CD4-positive, CD25-positive, alpha-beta regulatory T cell (primary cell): ENCODE measurements around the gene SNTG2. TPM values are rescaled to one million over a fixed set of nuclear protein-coding genes. Genes with fewer than 3 reads are reported as not detected.

Experiments used
- ATAC-seq, 2 donors: fragments of 150-1000 bp; cut with Tn5 transposase; one replicate each; pipeline ENCODE4 v1.10.0; 2021; ENCODE audit warnings: low read depth in 2 of 2, moderate number of reproducible peaks in 2 of 2, moderate library complexity in 1 of 2
- DNase-seq, 3 donors: peaks; one replicate each; pipeline versions ENCODE4 v3.0.0 to v3.0.0-alpha.2; 2012 to 2022; ENCODE audit warnings: mixed read lengths in 1 of 3
- H3K27ac ChIP-seq: one replicate; pipeline ENCODE4 v1.7.0; 2013; ENCODE audit warnings: mild to moderate bottlenecking, low read length; ENCODE audit not compliant: insufficient read depth, poor library complexity, severe bottlenecking
- H3K27me3 ChIP-seq: one replicate; pipeline ENCODE4 v1.7.0; 2013; ENCODE audit warnings: low read length; ENCODE audit not compliant: control insufficient read depth, insufficient read depth
- H3K36me3 ChIP-seq: one replicate; pipeline ENCODE4 v1.7.0; 2013; ENCODE audit warnings: mild to moderate bottlenecking, low read length, moderate library complexity; ENCODE audit not compliant: control insufficient read depth, insufficient read depth
- H3K4me1 ChIP-seq: 2 replicates; pipeline ENCODE4 v1.7.0; 2013; ENCODE audit warnings: mild to moderate bottlenecking, low read length; ENCODE audit not compliant: insufficient read depth, control insufficient read depth, poor library complexity, severe bottlenecking
- H3K4me3 ChIP-seq: one replicate; pipeline ENCODE4 v1.7.0; 2013; ENCODE audit warnings: low read depth, mild to moderate bottlenecking, low read length, moderate library complexity
- H3K9me3 ChIP-seq, 2 experiments: 1 replicate in 1 of 2; 2 replicates in 1 of 2; pipeline ENCODE4 v1.7.0; 2013; ENCODE audit warnings: low read length in 2 of 2, mild to moderate bottlenecking in 1 of 2, moderate library complexity in 1 of 2; ENCODE audit not compliant: control insufficient read depth in 2 of 2
- H3K27ac Mint-ChIP-seq, 3 donors: one replicate each; pipeline ENCODE4 v1.8.0; 2020 to 2022; ENCODE audit warnings: mild to moderate bottlenecking in 3 of 3, mixed read lengths in 3 of 3, moderate library complexity in 2 of 3
- H3K27me3 Mint-ChIP-seq: one replicate; pipeline ENCODE4 v1.8.0; 2022; ENCODE audit warnings: mild to moderate bottlenecking, mixed read lengths
- H3K36me3 Mint-ChIP-seq: one replicate; pipeline ENCODE4 v1.8.0; 2020; ENCODE audit warnings: mixed read lengths
- H3K4me1 Mint-ChIP-seq, 4 donors: one replicate each; pipeline ENCODE4 v1.8.0; 2020 to 2022; ENCODE audit warnings: mixed read lengths in 4 of 4, mild to moderate bottlenecking in 1 of 4
- H3K4me3 Mint-ChIP-seq, 4 donors: one replicate each; pipeline ENCODE4 v1.8.0; 2020 to 2022; ENCODE audit warnings: mild to moderate bottlenecking in 4 of 4, mixed read lengths in 4 of 4, moderate library complexity in 3 of 4
- H3K9me3 Mint-ChIP-seq, 7 donors: one replicate each; pipeline ENCODE4 v1.8.0; 2020 to 2022; ENCODE audit warnings: mixed read lengths in 7 of 7, mild to moderate bottlenecking in 3 of 7, moderate library complexity in 2 of 7
- polyA plus RNA-seq, 4 donors: library from polyadenylated mRNA; unstranded; fragments of 300-500 nt; fragmentation: Illumina TruSeq; gene quantifications; one replicate each; pipeline ENCODE4 v1.2.3, GENCODE V29; 2021
- total RNA-seq: library from RNA; stranded (reverse); gene quantifications from one replicate; pipeline ENCODE4 v1.2.3, GENCODE V29; 2022

SNTG2 gene
- total and polyA plus RNA-seq, 5 donors from 2014 or later: 0.64 TPM; not detected in 4

DNA sequence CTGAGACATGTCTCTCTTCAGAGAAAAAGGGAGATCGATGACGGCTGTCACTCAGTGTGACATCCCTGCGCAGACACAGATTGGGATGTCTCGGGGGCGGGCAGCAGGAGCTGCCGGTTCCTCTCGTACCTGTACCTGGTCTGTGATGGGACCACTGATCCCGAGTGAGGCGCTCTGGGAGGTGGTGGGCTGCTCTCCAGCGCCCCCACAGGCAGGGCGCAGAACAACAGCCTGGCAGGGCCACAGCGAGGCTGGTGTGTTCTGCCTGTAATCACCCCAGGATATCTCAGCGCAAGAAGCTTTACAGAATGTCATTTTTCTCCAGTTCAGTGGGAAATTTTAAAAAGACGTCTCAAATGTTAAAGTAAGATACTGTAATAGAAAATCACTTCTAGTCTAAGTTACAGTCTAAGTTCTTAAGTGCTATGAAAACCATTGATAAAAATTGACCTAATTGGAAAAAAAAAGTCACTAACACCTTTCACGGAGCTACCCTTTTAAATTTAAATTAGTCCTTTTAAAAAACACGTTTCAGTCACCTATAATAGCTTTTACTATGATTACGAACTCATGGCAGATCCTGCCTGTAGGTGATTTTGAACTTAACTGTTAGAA, 189.8 kb downstream of the SNTG2 start:
- no peaks in the 10 kb centered on the region for H3K27me3 Mint-ChIP-seq
- ATAC-seq: peak in 1 of 2 donors; percentile 42
- no peaks in the 10 kb centered on the region for H3K36me3 Mint-ChIP-seq
- Histone ChIP-seq H3K27ac (no peak overlapping the region), H3K4me3 (no peak overlapping the region), H3K4me1 (no peaks in the 10 kb centered on the region), H3K9me3 (no peaks in the 10 kb centered on the region), H3K27me3 (no peaks in the 10 kb centered on the region), H3K36me3 (no peaks in the 10 kb centered on the region)
- no peak overlapping the region for H3K27ac Mint-ChIP-seq
- H3K4me1 Mint-ChIP-seq: peaks cover 0 to 10% (median 2%) of the 10 kb centered on the region in 4 donors
- peak in 2 of 3 donors; percentile 15 to 22 for DNase-seq
- no peak overlapping the region for H3K4me3 Mint-ChIP-seq
- peaks cover 0 to 8% (median 2%) of the 10 kb centered on the region in 7 donors for H3K9me3 Mint-ChIP-seq

DNA sequence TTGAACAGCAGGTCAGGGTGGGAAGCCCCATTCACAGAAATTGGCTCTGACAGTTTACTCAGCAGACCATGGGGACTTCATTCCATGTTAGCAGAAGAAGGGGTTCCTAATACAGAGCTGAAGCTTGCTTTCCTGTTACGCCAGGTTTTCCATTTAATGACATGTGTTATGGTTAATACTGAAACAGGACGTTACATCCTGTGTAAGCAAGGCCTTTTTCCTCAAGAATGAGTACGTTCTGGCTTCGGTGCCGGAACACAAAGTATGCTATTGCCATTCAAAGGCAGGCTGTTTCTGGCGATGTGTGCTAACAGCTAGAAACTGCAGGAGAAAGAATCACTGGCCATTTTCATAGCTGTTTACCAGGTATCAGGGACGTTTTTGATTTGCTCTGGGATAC, 190.4 kb downstream of the SNTG2 start:
- Histone ChIP-seq H3K27ac (no peak overlapping the region), H3K9me3 (no peaks in the 10 kb centered on the region), H3K4me3 (no peak overlapping the region), H3K4me1 (no peaks in the 10 kb centered on the region), H3K27me3 (no peaks in the 10 kb centered on the region), H3K36me3 (no peaks in the 10 kb centered on the region)
- ATAC-seq (no peak), DNase-seq (no peak)
- H3K4me1 Mint-ChIP-seq: peaks cover 0 to 10% (median 2%) of the 10 kb centered on the region in 4 donors
- H3K9me3 Mint-ChIP-seq: peaks cover 0 to 8% (median 2%) of the 10 kb centered on the region in 7 donors
- no peak overlapping the region for H3K27ac Mint-ChIP-seq
- H3K4me3 Mint-ChIP-seq: no peak overlapping the region
- no peaks in the 10 kb centered on the region for H3K36me3 Mint-ChIP-seq
- H3K27me3 Mint-ChIP-seq: no peaks in the 10 kb centered on the region

GRCh38 chr2:1143129-1143528, 192.5 kb downstream of the SNTG2 start:
- Histone ChIP-seq H3K36me3 (no peaks in the 10 kb centered on the region), H3K27me3 (no peaks in the 10 kb centered on the region), H3K9me3 (no peaks in the 10 kb centered on the region), H3K4me1 (no peaks in the 10 kb centered on the region), H3K27ac (no peak overlapping the region), H3K4me3 (no peak overlapping the region)
- H3K36me3 Mint-ChIP-seq: no peaks in the 10 kb centered on the region
- no peak overlapping the region for H3K27ac Mint-ChIP-seq
- DNase-seq (no peak), ATAC-seq (no peak)
- H3K4me1 Mint-ChIP-seq: peaks cover 0 to 3% (median 0%) of the 10 kb centered on the region in 4 donors
- H3K9me3 Mint-ChIP-seq: peaks cover 0 to 8% (median 2%) of the 10 kb centered on the region in 7 donors
- H3K27me3 Mint-ChIP-seq: no peaks in the 10 kb centered on the region
- no peak overlapping the region for H3K4me3 Mint-ChIP-seq

- Mint-ChIP-seq H3K27me3 (no peaks in the 10 kb centered on the region), H3K4me1 (no peaks in the 10 kb centered on the region), H3K9me3 (peaks cover 0 to 8% (median 3%) of the 10 kb centered on the region in 7 donors), H3K4me3 (no peak overlapping the region), H3K27ac (no peak overlapping the region), H3K36me3 (no peaks in the 10 kb centered on the region)
- ATAC-seq (no peak), DNase-seq (no peak)
- H3K27ac ChIP-seq: no peak overlapping the region
- H3K36me3 ChIP-seq: no peaks in the 10 kb centered on the region
- no peaks in the 10 kb centered on the region for H3K27me3 ChIP-seq
- H3K4me1 ChIP-seq: no peaks in the 10 kb centered on the region
- H3K9me3 ChIP-seq: no peaks in the 10 kb centered on the region
- H3K4me3 ChIP-seq: no peak overlapping the region
Observed at GRCh38 chr2:1147873-1148612, 197.4 kb downstream of the SNTG2 start.

DNA sequence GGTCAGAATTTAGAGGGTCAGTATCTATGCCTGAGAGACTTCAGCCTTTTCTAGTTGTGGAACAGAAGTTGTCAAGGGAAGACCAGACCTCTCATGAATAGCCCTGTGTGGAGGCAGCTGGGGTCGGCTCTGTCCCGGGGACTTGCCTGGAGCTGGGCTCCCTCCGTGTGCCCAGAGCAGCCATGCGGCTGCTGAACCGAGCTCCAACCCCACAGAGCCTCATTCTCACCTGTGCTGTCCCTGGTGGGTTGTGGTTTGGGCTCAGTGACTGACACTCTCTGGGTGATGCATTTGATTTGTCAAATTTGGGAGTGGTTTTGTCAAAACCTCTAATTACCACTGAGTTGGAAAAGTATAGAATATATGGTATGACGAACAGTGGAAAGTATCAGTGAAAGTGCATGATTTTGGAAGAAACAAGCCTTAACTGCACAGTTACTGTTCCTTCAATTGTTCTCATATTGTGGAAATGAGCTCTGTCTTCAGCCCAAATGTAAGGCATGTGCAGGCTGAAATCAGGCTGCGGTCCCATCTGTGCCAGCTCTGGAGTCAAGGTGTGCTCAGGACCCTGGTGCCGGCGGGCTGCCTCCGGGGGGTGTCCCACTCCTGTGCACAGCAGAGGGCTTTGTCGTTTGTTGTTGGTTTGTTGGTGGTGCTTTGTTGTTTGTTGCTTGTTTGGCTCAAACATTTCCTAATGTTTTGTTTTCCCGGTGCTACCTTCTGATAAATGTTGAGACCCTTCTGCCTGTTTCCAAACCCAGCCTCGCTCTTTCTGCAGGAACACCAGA, 200.3 kb downstream of the SNTG2 start:
- Mint-ChIP-seq H3K36me3 (no peaks in the 10 kb centered on the region), H3K4me3 (no peak overlapping the region), H3K27ac (no peak overlapping the region), H3K27me3 (no peaks in the 10 kb centered on the region), H3K4me1 (no peaks in the 10 kb centered on the region), H3K9me3 (peaks cover 0 to 4% (median 0%) of the 10 kb centered on the region in 7 donors)
- ATAC-seq: no peak
- Histone ChIP-seq H3K4me1 (no peaks in the 10 kb centered on the region), H3K9me3 (no peaks in the 10 kb centered on the region), H3K36me3 (no peaks in the 10 kb centered on the region), H3K4me3 (no peak overlapping the region), H3K27me3 (no peaks in the 10 kb centered on the region), H3K27ac (no peak overlapping the region)
- no peak for DNase-seq

GRCh38 chr2:1152375-1152774, 201.7 kb downstream of the SNTG2 start:
- H3K36me3 ChIP-seq: no peaks in the 10 kb centered on the region
- Mint-ChIP-seq H3K36me3 (no peaks in the 10 kb centered on the region), H3K27me3 (no peaks in the 10 kb centered on the region), H3K4me3 (no peak overlapping the region), H3K9me3 (peaks cover 0 to 4% (median 0%) of the 10 kb centered on the region in 7 donors), H3K27ac (no peak overlapping the region), H3K4me1 (no peaks in the 10 kb centered on the region)
- no peak for ATAC-seq
- no peak for DNase-seq
- no peak overlapping the region for H3K4me3 ChIP-seq
- H3K9me3 ChIP-seq: no peaks in the 10 kb centered on the region
- no peaks in the 10 kb centered on the region for H3K4me1 ChIP-seq
- no peaks in the 10 kb centered on the region for H3K27me3 ChIP-seq
- no peak overlapping the region for H3K27ac ChIP-seq

DNA sequence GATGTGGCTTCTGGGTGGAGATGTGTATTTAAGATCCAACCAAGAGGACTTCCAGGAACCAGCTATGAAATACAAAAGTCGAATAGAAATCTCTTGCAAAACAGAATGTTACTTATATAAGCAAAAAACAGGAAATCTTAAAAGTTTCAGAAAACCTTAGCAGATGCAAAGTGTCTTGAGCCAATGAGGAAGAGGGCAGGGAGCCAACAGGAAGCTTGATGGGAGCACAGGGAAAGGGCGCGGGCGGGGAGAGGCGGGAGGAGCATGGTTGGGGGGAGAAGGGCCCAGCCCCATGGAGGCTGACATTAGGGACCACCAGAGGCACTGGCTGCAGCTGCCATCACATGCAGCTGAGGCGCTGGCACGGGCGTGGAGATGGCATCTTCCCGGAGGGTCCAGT, 203.3 kb downstream of the SNTG2 start:
- Mint-ChIP-seq H3K27ac (no peak overlapping the region), H3K36me3 (no peaks in the 10 kb centered on the region), H3K27me3 (no peaks in the 10 kb centered on the region), H3K9me3 (peaks cover 0 to 4% (median 0%) of the 10 kb centered on the region in 7 donors), H3K4me3 (no peak overlapping the region), H3K4me1 (no peaks in the 10 kb centered on the region)
- Histone ChIP-seq H3K27ac (no peak overlapping the region), H3K4me1 (no peaks in the 10 kb centered on the region), H3K36me3 (no peaks in the 10 kb centered on the region), H3K27me3 (no peaks in the 10 kb centered on the region), H3K9me3 (no peaks in the 10 kb centered on the region), H3K4me3 (no peak overlapping the region)
- DNase-seq (no peak), ATAC-seq (no peak)
